GM23338 (cell line): ENCODE results near the gene CPEB3. TPM values are rescaled to one million over a fixed set of nuclear protein-coding genes. Genes with fewer than 3 reads are reported as not detected.

Experiments used
- ATAC-seq: fragments of 200-7000 bp; cut with Tn5 transposase; 3 replicates; pipeline ENCODE4 v1.9.1; 2020
- DNase-seq: peaks from one replicate; pipeline ENCODE4 v3.0.0-alpha.2; 2015; ENCODE audit warnings: low spot score
- H2AFZ ChIP-seq: fragments of 200-600 bp; sonication (generic); 2 replicates; pipeline ENCODE4 v1.8.0; 2016; ENCODE audit warnings: antibody characterized with exemption, mild to moderate bottlenecking, moderate library complexity
- H3F3A ChIP-seq: fragments of 200-600 bp; sonication (generic); replicated peaks from 2 replicates; pipeline ENCODE4 v1.8.0; 2017; ENCODE audit warnings: antibody characterized with exemption, mixed run types, low read depth
- H3K27ac ChIP-seq: fragments of 200-600 bp; sonication (generic); 2 replicates; pipeline ENCODE4 v1.6.1; 2016; ENCODE audit warnings: low read depth
- H3K27me3 ChIP-seq: fragments of 200-600 bp; sonication (generic); 2 replicates; pipeline ENCODE4 v1.8.0; 2016; ENCODE audit warnings: mild to moderate bottlenecking, mixed run types, moderate library complexity; ENCODE audit not compliant: insufficient read depth
- H3K36me3 ChIP-seq: fragments of 200-600 bp; sonication (generic); 2 replicates; pipeline ENCODE4 v1.8.0; 2016; ENCODE audit warnings: mild to moderate bottlenecking; ENCODE audit not compliant: insufficient read depth
- H3K4me1 ChIP-seq: fragments of 200-600 bp; sonication (generic); 2 replicates; pipeline ENCODE4 v1.8.0; 2016; ENCODE audit warnings: mild to moderate bottlenecking, moderate library complexity; ENCODE audit not compliant: insufficient read depth
- H3K4me2 ChIP-seq: fragments of 200-600 bp; sonication (generic); 2 replicates; pipeline ENCODE4 v1.7.1; 2017; ENCODE audit warnings: mixed run types
- H3K4me3 ChIP-seq: fragments of 200-600 bp; sonication (generic); 2 replicates; pipeline ENCODE4 v1.6.1; 2016; ENCODE audit warnings: mixed run types
- H3K79me2 ChIP-seq: fragments of 200-600 bp; sonication (generic); replicated peaks from 2 replicates; pipeline ENCODE4 v1.8.0; 2017; ENCODE audit warnings: mild to moderate bottlenecking; ENCODE audit not compliant: insufficient read depth
- H3K9me2 ChIP-seq: fragments of 200-600 bp; sonication (generic); 2 replicates; pipeline ENCODE4 v1.8.0; 2017; ENCODE audit not compliant: insufficient read depth
- H4K20me1 ChIP-seq: fragments of 200-600 bp; sonication (generic); replicated peaks from 2 replicates; pipeline ENCODE4 v1.8.0; 2017; ENCODE audit warnings: mild to moderate bottlenecking; ENCODE audit not compliant: insufficient read depth
- H3K27ac Mint-ChIP-seq: 2 replicates; pipeline ENCODE4 v1.8.0; 2020; ENCODE audit warnings: inconsistent platforms, mild to moderate bottlenecking, moderate library complexity, mixed read lengths
- H3K27me3 Mint-ChIP-seq: 3 replicates; pipeline ENCODE4 v1.8.0; 2022; ENCODE audit warnings: low read depth, mild to moderate bottlenecking, moderate library complexity, mixed read lengths, inconsistent platforms; ENCODE audit not compliant: insufficient read depth, poor library complexity
- H3K36me3 Mint-ChIP-seq: 3 replicates; pipeline ENCODE4 v1.8.0; 2021; ENCODE audit warnings: low read depth, mild to moderate bottlenecking, inconsistent platforms, moderate library complexity, mixed read lengths
- H3K4me1 Mint-ChIP-seq: 3 replicates; pipeline ENCODE4 v1.8.0; 2020; ENCODE audit warnings: mild to moderate bottlenecking, inconsistent platforms, mixed read lengths
- H3K4me3 Mint-ChIP-seq: 3 replicates; pipeline ENCODE4 v1.8.0; 2021; ENCODE audit warnings: moderate library complexity, mild to moderate bottlenecking, inconsistent platforms, mixed read lengths
- H3K9me3 Mint-ChIP-seq: 3 replicates; pipeline ENCODE4 v1.8.0; 2020; ENCODE audit warnings: moderate library complexity, mild to moderate bottlenecking, inconsistent platforms, mixed read lengths
- EZH2 ChIP-seq: fragments of 200-600 bp; sonication (generic); IDR thresholded peaks from one replicate; pipeline ENCODE4 v1.8.0; 2017; ENCODE audit warnings: antibody characterized with exemption, mild to moderate bottlenecking, low read depth; ENCODE audit not compliant: unreplicated experiment
- EZH2phosphoT487 ChIP-seq: fragments of 200-600 bp; sonication (generic); IDR thresholded peaks from one replicate; pipeline ENCODE4 v1.8.1; 2018; ENCODE audit warnings: antibody characterized with exemption; ENCODE audit not compliant: unreplicated experiment
- JUNB ChIP-seq: IDR thresholded peaks from one replicate; pipeline ENCODE4 v1.6.1; 2016; ENCODE audit warnings: antibody characterized with exemption; ENCODE audit not compliant: unreplicated experiment
- NANOG ChIP-seq: IDR thresholded peaks from 2 replicates; pipeline ENCODE4 v1.6.1; 2016; ENCODE audit warnings: antibody characterized with exemption, borderline replicate concordance
- ZNF114 ChIP-seq: fragments of 250-450 bp; sonication (Bioruptor Pico); IDR thresholded peaks from 2 replicates; pipeline ENCODE4 v1.5.0; 2020; ENCODE audit warnings: mild to moderate bottlenecking, moderate library complexity
- ZNF331 ChIP-seq: fragments of 250-450 bp; sonication (Bioruptor Pico); IDR thresholded peaks from 2 replicates; pipeline ENCODE4 v1.5.0; 2020; ENCODE audit warnings: low read depth, mild to moderate bottlenecking, moderate library complexity
- polyA plus RNA-seq: library from polyadenylated mRNA; unstranded; fragments of >200 nt; fragmentation: Nextera tagmentation; extraction: Ambion mirVana; gene quantifications from 2 replicates; pipeline ENCODE4 v1.2.1, GENCODE V29; 2016
- total RNA-seq: library from RNA; depleted of rRNA; stranded (reverse); fragments of >200 nt; shearing (Covaris generic); gene quantifications from 2 replicates; pipeline ENCODE4 v1.2.3, GENCODE V29; 2014
- TF ChIP-seq, protein P1 (sequence below): IDR thresholded peaks from 2 replicates; pipeline ENCODE4 v1.6.1; 2016; ENCODE audit warnings: antibody characterized with exemption
- TF ChIP-seq, protein P2 (sequence below), 2 experiments: fragments of 200-600 bp in 1 of 2; sonication (generic) in 1 of 2; conservative IDR thresholded peaks; 2 replicates each; pipeline versions ENCODE4 v1.5.1 to v1.6.1; 2016 to 2017; ENCODE audit warnings: antibody characterized with exemption in 2 of 2, low read depth in 2 of 2, mild to moderate bottlenecking in 2 of 2, moderate library complexity in 1 of 2

CPEB3 gene
- total and polyA plus RNA-seq, 2 experiments from 2014 or later = 0.74 to 1.9 TPM

DNA sequence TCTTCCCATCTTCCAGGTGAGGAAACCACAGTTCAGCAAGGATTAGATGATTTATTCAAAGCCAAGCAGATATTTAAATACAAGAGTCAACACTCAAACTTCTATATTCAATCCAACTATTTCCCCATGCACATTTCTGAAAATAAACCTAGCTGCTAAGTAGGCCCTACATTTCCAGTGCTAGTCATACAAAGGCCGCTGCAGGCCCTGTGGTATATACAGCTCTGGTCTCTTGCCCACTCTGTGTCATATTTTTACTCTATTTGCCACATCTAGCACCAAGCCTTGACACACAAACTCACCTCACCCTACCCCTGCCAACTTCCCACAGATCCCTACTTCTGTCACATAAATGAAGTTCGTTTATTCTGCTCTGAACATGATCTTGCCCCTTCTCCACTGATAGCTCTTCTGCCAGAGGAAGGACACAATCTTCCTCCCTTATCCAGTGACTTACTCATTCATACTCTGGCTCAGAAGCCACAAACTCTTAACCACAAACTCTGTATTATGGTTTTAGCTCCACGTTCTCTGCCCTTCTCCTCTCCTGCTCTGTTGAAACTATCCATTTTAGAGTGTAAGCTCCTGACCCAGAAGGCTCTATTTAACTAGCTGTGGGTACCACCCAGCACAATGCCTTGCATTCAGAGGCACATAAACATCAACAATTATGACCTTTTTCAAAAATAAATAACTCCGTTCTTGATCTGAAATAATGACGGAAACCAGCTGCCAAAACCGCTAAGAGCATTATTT is 180.7 kb downstream of the CPEB3 start:
- Histone ChIP-seq H3K36me3 (no peaks in the 10 kb centered on the region), H3F3A (no peaks in the 10 kb centered on the region), H3K9me2 (no peaks in the 10 kb centered on the region), H3K27me3 (no peaks in the 10 kb centered on the region), H3K27ac (no peak overlapping the region), H2AFZ (no peak overlapping the region), H3K4me3 (no peak overlapping the region), H4K20me1 (no peaks in the 10 kb centered on the region), H3K4me1 (no peaks in the 10 kb centered on the region), H3K79me2 (no peaks in the 10 kb centered on the region), H3K4me2 (no peak overlapping the region)
- no peaks in the 10 kb centered on the region for H3K4me1 Mint-ChIP-seq
- H3K36me3 Mint-ChIP-seq = no peaks in the 10 kb centered on the region
- no peak for ATAC-seq
- H3K4me3 Mint-ChIP-seq = no peak overlapping the region
- DNase-seq = no peak
- no peak overlapping the region for H3K27ac Mint-ChIP-seq
- TF ChIP-seq ZNF331 (CRISPR knock-in tag) (no peak), JUNB (no peak), EZH2 (no peak), ZNF114 (CRISPR knock-in tag) (no peak), EZH2phosphoT487 (no peak)
- TF ChIP-seq, protein P1, sequence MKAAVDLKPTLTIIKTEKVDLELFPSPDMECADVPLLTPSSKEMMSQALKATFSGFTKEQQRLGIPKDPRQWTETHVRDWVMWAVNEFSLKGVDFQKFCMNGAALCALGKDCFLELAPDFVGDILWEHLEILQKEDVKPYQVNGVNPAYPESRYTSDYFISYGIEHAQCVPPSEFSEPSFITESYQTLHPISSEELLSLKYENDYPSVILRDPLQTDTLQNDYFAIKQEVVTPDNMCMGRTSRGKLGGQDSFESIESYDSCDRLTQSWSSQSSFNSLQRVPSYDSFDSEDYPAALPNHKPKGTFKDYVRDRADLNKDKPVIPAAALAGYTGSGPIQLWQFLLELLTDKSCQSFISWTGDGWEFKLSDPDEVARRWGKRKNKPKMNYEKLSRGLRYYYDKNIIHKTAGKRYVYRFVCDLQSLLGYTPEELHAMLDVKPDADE = no peak
- TF ChIP-seq, protein P2, sequence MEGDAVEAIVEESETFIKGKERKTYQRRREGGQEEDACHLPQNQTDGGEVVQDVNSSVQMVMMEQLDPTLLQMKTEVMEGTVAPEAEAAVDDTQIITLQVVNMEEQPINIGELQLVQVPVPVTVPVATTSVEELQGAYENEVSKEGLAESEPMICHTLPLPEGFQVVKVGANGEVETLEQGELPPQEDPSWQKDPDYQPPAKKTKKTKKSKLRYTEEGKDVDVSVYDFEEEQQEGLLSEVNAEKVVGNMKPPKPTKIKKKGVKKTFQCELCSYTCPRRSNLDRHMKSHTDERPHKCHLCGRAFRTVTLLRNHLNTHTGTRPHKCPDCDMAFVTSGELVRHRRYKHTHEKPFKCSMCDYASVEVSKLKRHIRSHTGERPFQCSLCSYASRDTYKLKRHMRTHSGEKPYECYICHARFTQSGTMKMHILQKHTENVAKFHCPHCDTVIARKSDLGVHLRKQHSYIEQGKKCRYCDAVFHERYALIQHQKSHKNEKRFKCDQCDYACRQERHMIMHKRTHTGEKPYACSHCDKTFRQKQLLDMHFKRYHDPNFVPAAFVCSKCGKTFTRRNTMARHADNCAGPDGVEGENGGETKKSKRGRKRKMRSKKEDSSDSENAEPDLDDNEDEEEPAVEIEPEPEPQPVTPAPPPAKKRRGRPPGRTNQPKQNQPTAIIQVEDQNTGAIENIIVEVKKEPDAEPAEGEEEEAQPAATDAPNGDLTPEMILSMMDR (conservative IDR thresholded peaks at IDR 0.05; ENCODE audit: low read depth in 2 of 2) = no peak
- H3K9me3 Mint-ChIP-seq = no peaks in the 10 kb centered on the region
- H3K27me3 Mint-ChIP-seq = no peaks in the 10 kb centered on the region

DNA sequence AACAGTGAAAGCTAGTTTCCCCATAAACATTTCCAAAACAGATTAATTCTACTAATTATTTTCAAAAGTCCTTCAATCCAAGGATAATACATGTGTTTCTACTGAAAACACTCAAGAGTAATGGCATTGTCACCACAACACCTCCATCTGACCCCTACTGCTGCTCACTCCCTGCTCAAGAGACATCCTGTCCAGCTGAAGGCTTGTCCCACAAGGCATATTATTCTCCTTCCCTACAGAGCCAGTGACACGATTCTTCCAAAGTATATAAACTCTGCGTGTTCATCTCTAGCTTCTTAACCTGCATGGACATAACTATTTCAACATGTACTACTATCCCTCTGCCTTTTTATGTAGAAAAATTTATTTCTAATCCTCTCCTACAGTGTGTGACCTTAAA is 182.1 kb downstream of the CPEB3 start:
- Mint-ChIP-seq H3K4me1 (no peaks in the 10 kb centered on the region), H3K27me3 (no peaks in the 10 kb centered on the region), H3K36me3 (no peaks in the 10 kb centered on the region), H3K9me3 (no peaks in the 10 kb centered on the region), H3K4me3 (no peak overlapping the region), H3K27ac (no peak overlapping the region)
- H3F3A ChIP-seq = no peaks in the 10 kb centered on the region
- ATAC-seq (no peak), DNase-seq (no peak)
- H3K36me3 ChIP-seq = no peaks in the 10 kb centered on the region
- no peak overlapping the region for H3K27ac ChIP-seq
- no peaks in the 10 kb centered on the region for H3K27me3 ChIP-seq
- H3K4me2 ChIP-seq = no peak overlapping the region
- no peak overlapping the region for H2AFZ ChIP-seq
- TF ChIP-seq NANOG = no peak
- H3K9me2 ChIP-seq = no peaks in the 10 kb centered on the region
- no peaks in the 10 kb centered on the region for H3K4me1 ChIP-seq
- H3K79me2 ChIP-seq = no peaks in the 10 kb centered on the region
- no peak overlapping the region for H3K4me3 ChIP-seq
- no peaks in the 10 kb centered on the region for H4K20me1 ChIP-seq
